ENCODE results near the gene RWDD3.

- TF ChIP-seq CTCF (conservative IDR thresholded peaks at IDR 0.05; ENCODE audit: low read depth, low read length): no peak
- TF ChIP-seq CEBPB (IDR thresholded peaks at IDR 0.05; ENCODE audit: low read depth, low read length): no peak
- TF ChIP-seq POLR2A (IDR thresholded peaks at IDR 0.05; ENCODE audit: low read depth, low read length): no peak
- TF ChIP-seq NFE2L2 (IDR thresholded peaks at IDR 0.05; ENCODE audit: low read depth, low read length): no peak
- TF ChIP-seq MAFK (IDR thresholded peaks at IDR 0.05; ENCODE audit: low read depth, low read length): no peak
- TF ChIP-seq BHLHE40 (IDR thresholded peaks at IDR 0.05; ENCODE audit: low read depth, low read length): no peak
- no peak for TF ChIP-seq RFX5 (IDR thresholded peaks at IDR 0.05; ENCODE audit: low read depth, low read length)
- TF ChIP-seq MXI1 (IDR thresholded peaks at IDR 0.05; ENCODE audit: borderline replicate concordance, low read depth, low read length): no peak
- TF ChIP-seq MAZ (IDR thresholded peaks at IDR 0.05; ENCODE audit: borderline replicate concordance, low read depth, low read length): no peak
- TF ChIP-seq CHD1 (IDR thresholded peaks at IDR 0.05; ENCODE audit: low read depth, low read length): no peak
- TF ChIP-seq RCOR1 (IDR thresholded peaks at IDR 0.05; ENCODE audit: insufficient replicate concordance, low read length): no peak
- no peak for TF ChIP-seq RAD21 (IDR thresholded peaks at IDR 0.05; ENCODE audit: low read length)
These were observed 7.0 kb upstream of the RWDD3 start for GRCh38 chr1:95226781-95227660.
